NCI-H524 treated with DMSO at 0.1 percent for 48 hours (cell line): ENCODE measurements around the gene HAUS1.
"Not testable (repeated sequence)": the region's sequence is repeated elsewhere in the genome, so short reads cannot be mapped to it uniquely, and the experiment has no call there.

ENCODE experiments used
- DNase-seq: peaks from one replicate; lab custom pipeline; 2025; lab: John Stamatoyannopoulos, UW

The HAUS1 gene

DNA sequence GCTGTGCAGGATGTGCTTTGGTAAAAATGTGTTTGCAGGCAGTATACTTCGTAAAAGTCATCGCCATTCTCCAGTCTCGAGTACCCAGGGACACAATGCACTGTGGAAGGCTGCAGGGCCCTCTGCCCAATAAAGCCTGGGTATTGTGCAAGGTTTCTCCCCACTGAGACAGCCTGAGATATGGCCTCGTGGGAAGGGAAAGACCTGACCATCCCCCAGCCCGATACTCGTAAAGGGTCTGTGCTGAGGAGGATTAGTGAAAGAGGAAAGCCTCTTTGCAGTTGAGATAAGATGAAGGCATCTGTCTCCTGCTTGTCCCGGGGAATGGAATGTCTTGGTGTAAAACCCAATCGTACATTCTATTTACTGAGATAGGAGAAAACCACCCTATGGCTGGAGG is 15.7 kb upstream of the HAUS1 start:
- DNase-seq: peak; percentile 42

- no peak for DNase-seq
Observed at GRCh38 chr18:46095532-46095931, 8.7 kb upstream of the HAUS1 start.

DNA sequence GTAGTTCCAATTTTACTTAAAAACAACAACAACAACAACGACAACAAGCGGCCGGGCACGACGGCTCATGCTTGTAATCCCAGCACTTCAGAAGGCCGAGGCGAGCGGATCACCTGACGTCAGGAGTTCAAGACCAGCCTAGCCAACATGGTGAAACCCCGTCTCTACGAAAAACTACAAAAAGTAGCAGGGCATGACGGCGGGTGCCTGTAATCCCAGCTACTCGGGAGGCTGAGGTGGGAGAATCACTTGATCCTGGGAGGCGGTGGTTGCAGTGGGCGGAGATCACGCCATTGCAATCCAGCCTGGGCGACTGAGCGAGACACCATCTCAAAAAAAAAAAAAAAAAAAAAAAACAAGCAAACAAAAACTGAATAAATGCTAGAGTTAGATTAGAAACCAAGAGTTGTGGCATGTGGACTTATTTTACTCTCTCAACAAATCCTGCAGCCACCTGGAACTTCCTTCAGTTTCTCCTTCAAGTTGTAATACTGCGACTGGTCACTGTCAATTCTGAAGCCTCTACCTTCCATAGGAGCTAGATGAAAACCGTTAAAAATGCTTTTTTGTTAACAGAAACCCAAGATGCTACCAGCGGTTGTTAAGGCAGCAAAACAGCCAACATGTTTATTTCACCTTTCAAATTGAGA is 7.4 kb upstream of the HAUS1 start:
- DNase-seq: no peak

GRCh38 chr18:46097431-46097800 is 6.8 kb upstream of the HAUS1 start:
- DNase-seq: no peak

- DNase-seq: peak; percentile 47
Observed at GRCh38 chr18:46097801-46098615, 6.2 kb upstream of the HAUS1 start, which contains the start of gene ATP5F1A. TSS of gene ATP5F1A (minus strand) at chr18:46098296. CDS start at chr18:46098231, 65 bp downstream.

DNA sequence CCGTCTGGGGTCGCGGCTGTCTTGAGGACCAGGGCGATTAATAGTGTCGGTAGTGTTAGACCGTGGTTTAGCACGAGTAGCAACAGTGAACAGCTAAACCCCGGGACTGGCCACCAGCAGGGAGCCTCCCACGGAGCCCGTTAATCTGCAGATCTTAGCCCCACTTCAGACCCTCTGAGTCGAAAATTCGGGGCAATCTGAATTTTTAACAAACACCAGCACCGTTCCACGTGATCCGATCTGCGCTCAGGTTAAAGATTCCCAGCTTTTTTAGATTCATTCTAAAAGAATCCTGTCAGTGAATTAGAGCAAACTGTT is 5.6 kb upstream of the HAUS1 start:
- DNase-seq: peak; percentile 88

DNA sequence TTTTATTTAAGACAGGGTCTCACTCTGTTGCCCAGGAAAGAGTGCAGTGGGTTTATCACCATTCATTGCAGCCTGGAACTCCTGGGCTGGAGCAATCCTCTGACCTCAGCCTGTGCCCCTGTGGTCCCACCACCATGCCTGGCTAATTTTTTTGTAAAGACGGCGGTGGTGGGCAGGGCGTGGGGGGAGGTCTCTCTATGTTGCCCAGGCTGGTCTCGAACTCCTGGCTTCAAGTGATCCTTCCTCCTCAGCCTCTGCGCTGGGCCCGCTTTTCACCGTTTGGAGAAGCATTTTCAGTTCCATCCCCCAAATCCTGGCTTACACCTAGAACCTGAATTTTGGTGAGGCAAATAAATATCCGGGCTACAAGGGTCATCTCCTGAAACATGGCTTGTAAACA is 4.7 kb upstream of the HAUS1 start:
- no peak for DNase-seq

- no peak for DNase-seq
Observed at GRCh38 chr18:46109386-46109785, 5.2 kb downstream of the HAUS1 start.

DNA sequence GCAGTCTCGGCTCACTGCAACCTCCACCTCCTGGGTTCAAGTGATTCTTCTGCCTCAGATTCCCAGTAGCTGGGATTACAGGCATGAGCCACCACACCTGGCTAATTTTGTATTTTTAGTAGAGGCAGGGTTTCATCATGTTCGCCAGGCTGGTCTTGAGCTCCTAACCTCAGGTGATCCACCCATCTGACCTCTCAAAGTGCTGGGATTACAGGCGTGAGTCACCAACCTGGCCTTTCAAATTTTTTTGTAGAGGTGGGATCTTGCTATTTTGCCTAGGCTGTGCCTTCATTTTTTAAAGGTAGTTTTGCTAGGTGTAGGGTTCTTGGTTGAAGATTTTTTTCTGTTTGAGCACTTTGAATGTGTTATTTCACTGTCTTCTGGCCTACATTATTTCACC is 6.2 kb downstream of the HAUS1 start:
- DNase-seq: no peak

DNA sequence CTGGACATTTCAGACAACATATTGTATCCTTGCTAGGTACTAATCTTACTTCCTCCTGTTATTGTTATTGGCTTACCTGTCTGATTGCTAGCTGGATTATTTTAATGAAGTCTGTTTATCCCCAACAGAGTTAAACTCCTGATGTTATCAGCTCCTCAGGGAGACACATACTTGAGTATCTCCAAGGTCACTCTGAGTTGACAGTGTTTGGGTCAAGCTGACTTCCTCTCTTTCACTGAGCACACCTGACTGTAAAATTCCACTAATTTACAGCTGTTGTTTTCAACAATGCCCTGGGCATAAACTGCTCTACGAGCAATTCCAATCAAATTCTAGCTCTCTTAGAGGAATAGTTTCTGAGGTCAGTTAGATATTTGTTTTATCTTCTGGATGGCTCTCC is 9.6 kb downstream of the HAUS1 start:
- DNase-seq: no peak

GRCh38 chr18:46126625-46127024 is 22.4 kb downstream of the HAUS1 start:
- DNase-seq: not testable (repeated sequence)

DNA sequence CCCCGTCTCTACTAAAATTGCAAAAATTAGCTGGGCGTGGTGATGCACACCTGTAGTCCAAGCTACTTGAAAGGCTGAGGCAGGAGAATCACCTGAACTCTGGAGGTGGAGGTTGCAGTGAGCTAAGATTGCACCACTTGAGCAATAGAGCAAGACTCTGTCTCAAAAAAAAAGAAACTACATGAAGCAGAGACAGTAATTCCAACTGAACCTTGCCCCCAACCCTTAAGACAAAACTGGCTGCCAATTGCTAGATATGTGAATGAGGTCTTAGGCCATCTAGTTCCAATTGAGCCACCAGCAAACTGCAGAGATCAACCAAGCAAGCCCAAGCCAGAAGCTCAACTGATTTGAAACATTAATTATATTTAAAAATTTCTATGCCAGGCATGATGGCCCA is 25.9 kb downstream of the HAUS1 start:
- DNase-seq: no peak

DNA sequence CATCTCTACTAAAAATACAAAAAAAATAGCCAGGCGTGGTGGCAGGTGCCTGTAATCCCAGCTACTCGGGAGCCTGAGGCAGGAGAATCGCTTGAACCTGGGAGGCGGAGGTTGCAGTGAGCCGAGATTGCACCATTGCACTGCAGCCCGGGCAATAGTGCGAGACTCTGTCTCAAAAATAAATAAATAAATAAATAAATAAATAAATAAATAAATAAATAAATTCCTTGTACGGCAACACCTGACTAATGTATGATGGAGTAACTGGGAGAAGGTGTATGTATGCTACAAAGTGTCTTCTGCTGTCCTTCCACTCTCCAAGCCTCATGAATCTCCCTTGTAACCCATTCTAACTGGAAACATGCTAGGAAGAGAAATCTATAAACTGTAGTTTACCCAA is 26.4 kb downstream of the HAUS1 start:
- not testable (repeated sequence) for DNase-seq

DNA sequence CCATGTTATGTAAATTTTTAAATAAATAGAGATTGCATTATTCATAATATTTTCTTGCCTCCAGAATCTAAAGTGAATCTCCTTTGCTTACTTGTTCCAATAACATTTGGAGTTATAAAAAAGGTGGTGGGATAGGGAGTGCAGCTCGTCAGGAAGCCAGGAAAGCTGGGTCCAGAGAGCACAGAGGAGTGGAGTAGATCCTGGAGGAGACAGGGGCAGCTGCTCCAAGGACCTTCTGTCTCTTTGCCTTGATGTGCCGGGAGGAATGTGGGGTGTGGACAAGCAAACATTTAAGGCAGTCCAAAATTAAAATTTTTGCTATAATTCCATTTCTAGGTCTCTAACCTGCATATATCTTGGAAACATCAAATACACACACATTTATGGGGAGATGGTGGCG is 29.3 kb downstream of the HAUS1 start:
- no peak for DNase-seq

- DNase-seq: peak; percentile 82
Observed at GRCh38 chr18:46134920-46135675, 30.9 kb downstream of the HAUS1 start.

GRCh38 chr18:46140173-46140572 is 36.0 kb downstream of the HAUS1 start:
- no peak for DNase-seq

GRCh38 chr18:46141199-46141598 is 37.0 kb downstream of the HAUS1 start:
- no peak for DNase-seq

- peak; percentile 32 for DNase-seq
Observed at GRCh38 chr18:46148810-46149209, 44.6 kb downstream of the HAUS1 start.

- peak; percentile 30 for DNase-seq
Observed at GRCh38 chr18:46152436-46152807, 48.2 kb downstream of the HAUS1 start.

GRCh38 chr18:46152808-46153617 is 48.8 kb downstream of the HAUS1 start:
- DNase-seq: peak; percentile 38

- DNase-seq: no peak
Observed at GRCh38 chr18:46155641-46156051, 51.5 kb downstream of the HAUS1 start.

- no peak for DNase-seq
Observed at GRCh38 chr18:46156124-46156745, 52.0 kb downstream of the HAUS1 start.
